H1 (cell line): ENCODE measurements around the gene HLF. TPM values are rescaled to one million over a fixed set of nuclear protein-coding genes. Genes with fewer than 3 reads are reported as not detected.
A peak's percentile ranks its signal among the peaks of the same experiment; 100 is the strongest.

Experiments used
- CTCF ChIA-PET: fragments of 300-600 bp; sonication (Branson Sonifier 250); formaldehyde crosslinking; loops from one replicate; lab custom pipeline; 2021; ENCODE audit not compliant: partially characterized antibody; lab: Charles Lee
- POLR2A ChIA-PET: fragments of 300-600 bp; sonication (Branson Sonifier 250); formaldehyde crosslinking; loops from one replicate; lab custom pipeline; 2021; ENCODE audit warnings: inconsistent platforms; ENCODE audit not compliant: partially characterized antibody; lab: Charles Lee
- DNase-seq, 2 experiments: peaks; one replicate each; pipeline versions ENCODE4 v3.0.0 to v3.0.0-alpha.2; 2010 to 2022; ENCODE audit warnings: low spot score in 2 of 2, low read depth in 1 of 2, mixed read lengths in 1 of 2
- FAIRE-seq: peaks from 2 replicates; lab custom pipeline; 2011; peaks lifted over from hg19 to GRCh38; lab: Jason Lieb, UNC
- H2AFZ ChIP-seq: 2 replicates; pipeline ENCODE4 v1.8.1; 2012; ENCODE audit warnings: low read length, inconsistent platforms
- H2AK5ac ChIP-seq: 2 replicates; pipeline ENCODE4 v1.6.1; 2013; ENCODE audit warnings: low read depth, low read length
- H2BK120ac ChIP-seq: replicated peaks from 2 replicates; pipeline ENCODE3; 2013; ENCODE audit warnings: low read depth, low read length, inconsistent platforms
- H2BK12ac ChIP-seq: 2 replicates; pipeline ENCODE4 v1.6.1; 2013; ENCODE audit warnings: low read depth, low read length
- H2BK15ac ChIP-seq: 2 replicates; pipeline ENCODE4 v1.6.1; 2013; ENCODE audit warnings: low read length
- H2BK20ac ChIP-seq: 2 replicates; pipeline ENCODE4 v1.6.1; 2013; ENCODE audit warnings: low read length
- H2BK5ac ChIP-seq: 2 replicates; pipeline ENCODE4 v1.6.1; 2013; ENCODE audit warnings: low read depth, low read length
- H3K14ac ChIP-seq: 2 replicates; pipeline ENCODE4 v1.6.1; 2013; ENCODE audit warnings: inconsistent platforms; ENCODE audit not compliant: insufficient read length
- H3K18ac ChIP-seq: 2 replicates; pipeline ENCODE4 v1.6.1; 2013; ENCODE audit warnings: low read length; ENCODE audit errors: extremely low read depth
- H3K23ac ChIP-seq: 2 replicates; pipeline ENCODE4 v1.6.1; 2013; ENCODE audit warnings: inconsistent platforms; ENCODE audit not compliant: insufficient read length
- H3K23me2 ChIP-seq: 2 replicates; pipeline ENCODE4 v1.6.1; 2013; ENCODE audit warnings: low read depth, low read length
- H3K27ac ChIP-seq: 2 replicates; pipeline ENCODE4 v1.6.1; 2011; ENCODE audit warnings: low read depth, low read length, inconsistent platforms
- H3K27me3 ChIP-seq, 4 experiments: replicated peaks in 1 of 4; 1 replicate in 1 of 4; 2 replicates in 3 of 4; pipeline versions ENCODE4 v1.6.1 to v1.8.1; 2011 to 2013; ENCODE audit warnings: low read length in 3 of 4, mild to moderate bottlenecking in 3 of 4, inconsistent platforms in 2 of 4, mixed read lengths in 2 of 4, moderate library complexity in 1 of 4; ENCODE audit not compliant: control insufficient read depth in 3 of 4, insufficient read depth in 3 of 4; ENCODE audit errors: extremely low read depth in 1 of 4
- H3K36me3 ChIP-seq, 4 experiments: 2 replicates each; pipeline versions ENCODE4 v1.6.1 to v1.8.1; 2011 to 2013; ENCODE audit warnings: mild to moderate bottlenecking in 4 of 4, low read length in 3 of 4, moderate library complexity in 2 of 4, control low read depth in 1 of 4, inconsistent platforms in 1 of 4; ENCODE audit not compliant: insufficient read depth in 4 of 4, control insufficient read depth in 2 of 4
- H3K4ac ChIP-seq: replicated peaks from 2 replicates; pipeline ENCODE3; 2013; ENCODE audit warnings: low read length, low read depth, mixed read lengths, inconsistent platforms; ENCODE audit not compliant: insufficient read length
- H3K4me1 ChIP-seq, 4 experiments: replicated peaks in 1 of 4; 1 replicate in 1 of 4; 2 replicates in 3 of 4; pipeline versions ENCODE4 v1.6.1 to v1.8.1; 2011 to 2013; ENCODE audit warnings: low read length in 3 of 4, inconsistent platforms in 2 of 4, mixed read lengths in 1 of 4; ENCODE audit not compliant: insufficient read depth in 4 of 4, control insufficient read depth in 3 of 4
- H3K4me2 ChIP-seq, 2 experiments: 2 replicates each; pipeline versions ENCODE4 v1.6.1 to v1.8.1; 2011 to 2013; ENCODE audit warnings: low read depth in 2 of 2, low read length in 2 of 2, control low read depth in 1 of 2, inconsistent platforms in 1 of 2, mild to moderate bottlenecking in 1 of 2; ENCODE audit not compliant: insufficient read depth in 1 of 2
- H3K4me3 ChIP-seq, 4 experiments: fragments of 200-600, 300-600 bp in 1 of 4; sonication (generic), shearing (Covaris generic), sonication (Bioruptor Twin) in 1 of 4; 2 replicates each; pipeline versions ENCODE4 v1.5.1 to v1.8.1; 2011 to 2016; ENCODE audit warnings: low read length in 4 of 4, low read depth in 3 of 4, control low read depth in 2 of 4, inconsistent platforms in 2 of 4, mild to moderate bottlenecking in 2 of 4, mixed read lengths in 1 of 4, moderate library complexity in 1 of 4; ENCODE audit not compliant: insufficient read depth in 2 of 4; ENCODE audit errors: extremely low read depth in 1 of 4
- H3K56ac ChIP-seq: replicated peaks from 2 replicates; pipeline ENCODE3; 2013; ENCODE audit warnings: low read depth, mild to moderate bottlenecking, mixed read lengths, low read length, inconsistent platforms; ENCODE audit not compliant: insufficient read length
- H3K79me1 ChIP-seq: 2 replicates; pipeline ENCODE4 v1.6.1; 2013; ENCODE audit warnings: low read depth, low read length, control low read depth
- H3K79me2 ChIP-seq, 2 experiments: 2 replicates each; pipeline versions ENCODE4 v1.6.1 to v1.8.1; 2012 to 2013; ENCODE audit warnings: low read length in 2 of 2, mild to moderate bottlenecking in 2 of 2, inconsistent platforms in 1 of 2; ENCODE audit not compliant: insufficient read depth in 2 of 2, control insufficient read depth in 1 of 2
- H3K9ac ChIP-seq, 4 experiments: replicated peaks in 1 of 4; 1 replicate in 1 of 4; 2 replicates in 3 of 4; pipeline versions ENCODE4 v1.6.1 to v1.8.1; 2011 to 2013; ENCODE audit warnings: low read depth in 3 of 4, low read length in 3 of 4, control low read depth in 2 of 4, mild to moderate bottlenecking in 2 of 4, moderate library complexity in 2 of 4, inconsistent platforms in 1 of 4; ENCODE audit errors: extremely low read depth in 1 of 4
- H3K9me3 ChIP-seq, 2 experiments: 2 replicates each; pipeline versions ENCODE4 v1.6.1 to v1.8.1; 2012 to 2013; ENCODE audit warnings: mild to moderate bottlenecking in 2 of 2, moderate library complexity in 2 of 2, control low read depth in 1 of 2, inconsistent platforms in 1 of 2, low read depth in 1 of 2, low read length in 1 of 2, mixed read lengths in 1 of 2; ENCODE audit not compliant: insufficient read depth in 2 of 2
- H4K20me1 ChIP-seq, 2 experiments: replicated peaks in 1 of 2; 2 replicates each; pipeline versions ENCODE3 to v1.8.1; 2011 to 2013; ENCODE audit warnings: inconsistent platforms in 2 of 2, low read length in 2 of 2, mild to moderate bottlenecking in 1 of 2; ENCODE audit not compliant: insufficient read depth in 2 of 2, control insufficient read depth in 1 of 2
- H4K5ac ChIP-seq: 2 replicates; pipeline ENCODE4 v1.6.1; 2013; ENCODE audit warnings: low read length, low read depth, mixed read lengths, inconsistent platforms; ENCODE audit not compliant: insufficient read length
- H4K8ac ChIP-seq: 2 replicates; pipeline ENCODE4 v1.8.0; 2013; ENCODE audit warnings: mild to moderate bottlenecking, moderate library complexity, low read length, inconsistent platforms; ENCODE audit not compliant: insufficient read depth; ENCODE audit errors: extremely low read depth
- H4K91ac ChIP-seq: replicated peaks from 2 replicates; pipeline ENCODE3; 2013; ENCODE audit warnings: low read length, mixed read lengths, inconsistent platforms; ENCODE audit not compliant: insufficient read length
- WGBS, 2 experiments: shearing (Covaris generic) in 1 of 2; methylation state at CpG; one replicate each; pipeline versions ENCODE4 v1.1.6 to v1.1.7; 2013 to 2015; ENCODE audit warnings: low lambda C conversion rate in 2 of 2, mixed read lengths in 2 of 2, inconsistent platforms in 1 of 2, low coverage in 1 of 2, missing lambda C conversion rate in 1 of 2; ENCODE audit not compliant: insufficient replicate concordance in 2 of 2, insufficient coverage in 1 of 2, insufficient read length in 1 of 2; ENCODE audit errors: extremely low coverage in 1 of 2, missing lambda C conversion rate in 1 of 2; 5-methylcytosine and 5-hydroxymethylcytosine counted together
- polyA plus RNA-seq, 7 experiments: library from polyadenylated mRNA; depleted of rRNA in 3 of 7; stranded (reverse) in 5 of 7; unstranded in 2 of 7; fragments of >200 nt in 5 of 7; fragments of 200-250 nt in 2 of 7; gene quantifications; 1 replicate in 5 of 7; 2 replicates in 1 of 7; 4 replicates in 1 of 7; pipeline versions ENCODE4 v1.2.1 to v1.2.3, GENCODE V29; 2011 to 2013; ENCODE audit warnings: missing spikeins in 2 of 7, mixed read lengths in 2 of 7
- total RNA-seq: library from RNA; stranded (reverse); fragmentation: NEBNext Ultra II Directional; extraction: Animal tissue kit (Norgen Biotek cat#: 25700); gene quantifications from 2 replicates; pipeline ENCODE4 v1.2.1, GENCODE V29; 2021

HLF gene
- total and polyA plus RNA-seq, 2 of the 8 experiments (the other 6 are each of a cell fraction or from before 2014, with no cell fraction given): 0.39 to 0.60 TPM

- Histone ChIP-seq H2BK5ac (no peak overlapping the region), H3K56ac (no peak overlapping the region), H4K91ac (no peak overlapping the region), H3K4me2 (peak overlapping the region; percentile 79 to 98), H2AK5ac (no peak overlapping the region), H3K4me3 (peak overlapping the region; percentile 23 to 70 (median 34); a peak in 5 of 8 replicates), H4K20me1 (peaks cover 0 to 4% of the 10 kb centered on the region in 2 experiments), H2BK15ac (no peak overlapping the region), H3K27ac (no peak overlapping the region), H3K27me3 (peaks cover 19 to 56% (median 46%) of the 10 kb centered on the region in 4 experiments), H4K5ac (no peak overlapping the region), H3K9ac (no peak overlapping the region), H2AFZ (no peak overlapping the region), H3K4ac (no peak overlapping the region), H3K36me3 (no peaks in the 10 kb centered on the region), H4K8ac (no peak overlapping the region), H3K9me3 (no peaks in the 10 kb centered on the region; a peak in 2 of 4 replicates), H3K23me2 (peaks cover 10% of the 10 kb centered on the region; the same call in 1 of the 2 replicates), H2BK120ac (no peak overlapping the region), H3K4me1 (peaks cover 0 to 14% (median 7%) of the 10 kb centered on the region in 4 experiments; a peak in 4 of 7 replicates), H3K79me2 (no peaks in the 10 kb centered on the region), H3K79me1 (no peaks in the 10 kb centered on the region), H3K23ac (no peak overlapping the region), H2BK20ac (no peak overlapping the region), H2BK12ac (no peak overlapping the region), H3K14ac (no peak overlapping the region), H3K18ac (no peak overlapping the region)
- DNase-seq (no peak), FAIRE-seq (no peak)
- POLR2A ChIA-PET: interaction anchor here (2.5 kb wide), 1 partner anchor 26 kb away, joined by 9 read pairs; no protein-coding TSS in a partner anchor
- 17% methylated on average over 13 of the region's 13 CpGs; no CpG with 5 or more reads in 1 of the 2 experiments for WGBS, 2 experiments
- CTCF ChIA-PET: interaction anchor here (1.6 to 2.7 kb wide), 2 partner anchors 22 to 26 kb away, joined by 3 to 11 read pairs; no protein-coding TSS in a partner anchor
Measured at GRCh38 chr17:55264278-55264644, 499 bp upstream of the HLF start.
